Measurements from ENCODE around the gene NCKAP1.
"Not testable (repeated sequence)": the region's sequence is repeated elsewhere in the genome, so short reads cannot be mapped to it uniquely, and the experiment has no call there.

The NCKAP1 gene

GRCh38 chr2:183021613-183022012, 16.6 kb downstream of the NCKAP1 start:
- peaks cover 15% of the 10 kb centered on the region for H3K36me3 ChIP-seq (ENCODE audit: insufficient read depth, low read length)
- H3K9ac ChIP-seq (ENCODE audit: low read length): no peak overlapping the region
- H3K27me3 ChIP-seq (ENCODE audit: control insufficient read depth in 1 of 2, insufficient read depth in 2 of 2, low read length in 2 of 2): no peaks in the 10 kb centered on the region
- H3K4me3 ChIP-seq (ENCODE audit: low read depth in 1 of 2, low read length in 2 of 2): no peak overlapping the region
- peaks cover 23% of the 10 kb centered on the region for H3K4me1 ChIP-seq (ENCODE audit: insufficient read depth, low read length)
- no peak overlapping the region for H3K27ac ChIP-seq (ENCODE audit: low read depth, low read length)
- no peaks in the 10 kb centered on the region for H3K9me3 ChIP-seq (ENCODE audit: low read length)

DNA sequence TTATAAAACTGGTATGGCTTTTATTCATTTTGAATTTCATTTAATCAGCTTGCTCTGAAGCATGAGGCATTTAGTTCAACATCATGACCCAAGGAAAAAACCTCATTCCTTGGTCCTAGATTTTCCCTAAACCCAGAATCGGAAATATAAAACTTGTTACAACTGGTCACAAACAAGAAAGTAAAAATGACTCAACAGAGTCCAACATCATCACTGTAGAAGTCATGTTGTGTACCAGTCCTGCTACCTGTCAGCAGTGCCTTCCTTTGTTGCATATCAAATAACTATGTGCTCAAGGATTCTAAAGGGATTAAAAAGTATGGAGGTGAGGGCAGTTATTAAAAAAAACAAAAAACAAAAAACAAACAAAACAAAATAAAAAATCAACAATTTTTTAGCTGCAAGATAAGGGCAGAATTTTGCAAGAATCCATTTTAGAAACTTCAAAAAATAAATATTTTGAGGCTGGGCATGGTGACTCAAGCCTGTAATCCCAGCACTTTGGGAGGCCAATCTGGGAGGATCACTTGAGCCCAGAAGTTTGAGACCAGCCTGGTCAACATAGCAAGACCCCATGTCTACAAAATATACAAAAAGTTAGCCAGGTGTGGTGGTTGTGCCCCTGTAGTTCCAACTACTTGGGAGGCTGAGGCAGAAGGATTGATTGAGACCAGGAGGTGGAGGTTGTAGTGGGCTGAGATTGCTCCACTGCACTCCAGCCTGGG, 18.4 kb downstream of the NCKAP1 start:
- peaks cover 15% of the 10 kb centered on the region for H3K36me3 ChIP-seq (ENCODE audit: insufficient read depth, low read length)
- no peak overlapping the region for H3K9ac ChIP-seq (ENCODE audit: low read length)
- no peaks in the 10 kb centered on the region for H3K27me3 ChIP-seq (ENCODE audit: control insufficient read depth in 1 of 2, insufficient read depth in 2 of 2, low read length in 2 of 2)
- no peak overlapping the region for H3K4me3 ChIP-seq (ENCODE audit: low read depth in 1 of 2, low read length in 2 of 2)
- peaks cover 26% of the 10 kb centered on the region for H3K4me1 ChIP-seq (ENCODE audit: insufficient read depth, low read length)
- H3K27ac ChIP-seq (ENCODE audit: low read depth, low read length): no peak overlapping the region
- H3K9me3 ChIP-seq (ENCODE audit: low read length): no peaks in the 10 kb centered on the region

DNA sequence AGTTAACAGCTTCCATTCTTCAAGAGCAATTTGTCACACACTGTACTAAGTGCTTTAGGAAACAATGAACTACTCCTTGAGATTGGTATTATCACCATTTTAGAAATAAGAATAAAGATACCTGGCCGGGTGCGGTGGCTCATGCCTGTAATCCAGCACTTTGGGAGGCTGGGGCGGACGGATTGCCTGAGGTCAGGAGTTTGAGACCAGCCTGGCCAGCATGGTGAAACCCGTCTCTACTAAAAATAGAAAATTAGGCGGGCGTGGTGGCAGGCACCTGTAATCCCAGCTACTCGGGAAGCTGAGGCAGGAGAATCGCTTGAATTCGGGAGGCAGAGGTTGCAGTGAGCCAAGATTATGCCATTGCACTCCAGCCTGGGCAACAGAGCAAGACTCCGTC, 20.4 kb downstream of the NCKAP1 start:
- H3K4me3 ChIP-seq (ENCODE audit: low read depth in 1 of 2, low read length in 2 of 2); H3K9me3 ChIP-seq (ENCODE audit: low read length): not testable (repeated sequence)
- peaks cover 27% of the 10 kb centered on the region for H3K4me1 ChIP-seq (ENCODE audit: insufficient read depth, low read length)

GRCh38 chr2:183014005-183014404, 24.3 kb downstream of the NCKAP1 start:
- no peak overlapping the region for H3K9ac ChIP-seq (ENCODE audit: low read length)
- H3K27ac ChIP-seq (ENCODE audit: low read depth, low read length): no peak overlapping the region
- no peaks in the 10 kb centered on the region for H3K27me3 ChIP-seq (ENCODE audit: control insufficient read depth in 1 of 2, insufficient read depth in 2 of 2, low read length in 2 of 2)
- peaks cover 38% of the 10 kb centered on the region for H3K4me1 ChIP-seq (ENCODE audit: insufficient read depth, low read length)
- H3K4me3 ChIP-seq (ENCODE audit: low read depth in 1 of 2, low read length in 2 of 2): no peak overlapping the region
- no peaks in the 10 kb centered on the region for H3K36me3 ChIP-seq (ENCODE audit: insufficient read depth, low read length)
- no peaks in the 10 kb centered on the region for H3K9me3 ChIP-seq (ENCODE audit: low read length)

More for the DNA sequence above, 20.4 kb downstream of the NCKAP1 start:
- not testable (repeated sequence) for H3K27me3 ChIP-seq (ENCODE audit: control insufficient read depth in 1 of 2, insufficient read depth in 2 of 2, low read length in 2 of 2); H3K9ac ChIP-seq (ENCODE audit: low read length); H3K27ac ChIP-seq (ENCODE audit: low read depth, low read length)
- H3K36me3 ChIP-seq (ENCODE audit: insufficient read depth, low read length): peaks cover 12% of the 10 kb centered on the region

DNA sequence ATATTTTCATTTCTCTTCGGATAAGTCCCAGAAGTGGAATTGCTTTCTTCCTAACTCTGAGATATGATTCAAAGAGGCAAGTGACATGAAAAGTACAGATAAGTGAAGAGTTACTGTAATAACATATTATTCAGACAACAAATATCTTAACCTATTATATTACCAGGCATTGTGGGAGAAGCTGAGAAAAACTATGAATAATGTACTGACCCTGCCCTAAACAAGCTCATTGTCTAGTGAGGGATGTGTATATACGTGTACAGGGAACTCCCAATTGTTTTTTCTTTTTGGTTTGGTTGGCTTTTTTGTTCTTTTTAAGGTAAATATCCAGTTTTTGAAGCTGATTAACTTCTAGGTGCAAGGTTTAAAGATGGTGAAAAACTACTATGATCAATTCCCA, 26.5 kb downstream of the NCKAP1 start:
- no peaks in the 10 kb centered on the region for H3K9me3 ChIP-seq (ENCODE audit: low read length)
- no peaks in the 10 kb centered on the region for H3K36me3 ChIP-seq (ENCODE audit: insufficient read depth, low read length)
- H3K4me1 ChIP-seq (ENCODE audit: insufficient read depth, low read length): peaks cover 33% of the 10 kb centered on the region
- no peak overlapping the region for H3K9ac ChIP-seq (ENCODE audit: low read length)
- H3K27ac ChIP-seq (ENCODE audit: low read depth, low read length): no peak overlapping the region
- no peaks in the 10 kb centered on the region for H3K27me3 ChIP-seq (ENCODE audit: control insufficient read depth in 1 of 2, insufficient read depth in 2 of 2, low read length in 2 of 2)
- H3K4me3 ChIP-seq (ENCODE audit: low read depth in 1 of 2, low read length in 2 of 2): no peak overlapping the region

GRCh38 chr2:183010112-183010511, 28.1 kb downstream of the NCKAP1 start:
- Histone ChIP-seq H3K9me3 (ENCODE audit: low read length) (no peaks in the 10 kb centered on the region), H3K27ac (ENCODE audit: low read depth, low read length) (no peak overlapping the region), H3K9ac (ENCODE audit: low read length) (no peak overlapping the region), H3K36me3 (ENCODE audit: insufficient read depth, low read length) (no peaks in the 10 kb centered on the region), H3K27me3 (ENCODE audit: control insufficient read depth in 1 of 2, insufficient read depth in 2 of 2, low read length in 2 of 2) (no peaks in the 10 kb centered on the region), H3K4me3 (ENCODE audit: low read depth in 1 of 2, low read length in 2 of 2) (no peak overlapping the region), H3K4me1 (ENCODE audit: insufficient read depth, low read length) (peaks cover 26% of the 10 kb centered on the region)

DNA sequence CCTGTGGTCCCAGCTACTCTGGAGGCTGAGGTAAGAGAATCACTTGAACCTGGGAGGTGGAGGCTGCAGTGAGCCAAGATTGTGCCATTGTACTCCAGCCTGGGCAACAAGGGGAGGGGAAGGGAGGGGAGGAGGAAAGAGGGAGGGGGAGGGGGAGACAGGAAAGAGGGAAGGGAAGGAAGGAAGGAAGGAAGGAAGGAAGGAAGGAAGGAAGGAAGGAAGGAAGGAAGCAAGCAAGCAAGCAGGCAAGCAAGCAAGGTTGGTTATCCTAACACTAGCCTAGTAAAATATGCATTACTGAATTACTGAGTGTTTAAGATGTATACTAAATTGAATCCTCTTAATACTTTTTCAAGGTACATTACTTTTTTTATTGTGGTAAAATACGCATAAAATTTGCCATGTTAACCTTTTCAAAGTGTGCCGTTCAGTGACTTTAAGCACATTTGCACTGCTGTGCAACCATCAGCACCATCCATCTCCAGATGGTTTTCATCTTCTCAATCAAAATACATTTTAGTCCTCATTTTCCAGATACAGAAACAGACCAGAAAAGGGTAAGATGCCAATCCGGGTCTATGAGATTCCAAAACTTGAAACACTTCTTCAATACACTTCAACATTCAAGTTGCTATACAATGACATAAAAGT, 28.9 kb downstream of the NCKAP1 start:
- Histone ChIP-seq H3K27ac (ENCODE audit: low read depth, low read length) (no peak overlapping the region), H3K36me3 (ENCODE audit: insufficient read depth, low read length) (no peaks in the 10 kb centered on the region), H3K9ac (ENCODE audit: low read length) (no peak overlapping the region), H3K4me1 (ENCODE audit: insufficient read depth, low read length) (peaks cover 26% of the 10 kb centered on the region), H3K4me3 (ENCODE audit: low read depth in 1 of 2, low read length in 2 of 2) (no peak overlapping the region), H3K27me3 (ENCODE audit: control insufficient read depth in 1 of 2, insufficient read depth in 2 of 2, low read length in 2 of 2) (no peaks in the 10 kb centered on the region), H3K9me3 (ENCODE audit: low read length) (no peaks in the 10 kb centered on the region)

GRCh38 chr2:183001948-183002347, 36.3 kb downstream of the NCKAP1 start:
- no peaks in the 10 kb centered on the region for H3K4me1 ChIP-seq (ENCODE audit: insufficient read depth, low read length)
- H3K27ac ChIP-seq (ENCODE audit: low read depth, low read length): no peak overlapping the region
- no peak overlapping the region for H3K9ac ChIP-seq (ENCODE audit: low read length)
- H3K4me3 ChIP-seq (ENCODE audit: low read depth in 1 of 2, low read length in 2 of 2): no peak overlapping the region
- H3K9me3 ChIP-seq (ENCODE audit: low read length): no peaks in the 10 kb centered on the region
- H3K36me3 ChIP-seq (ENCODE audit: insufficient read depth, low read length): peaks cover 10% of the 10 kb centered on the region
- H3K27me3 ChIP-seq (ENCODE audit: control insufficient read depth in 1 of 2, insufficient read depth in 2 of 2, low read length in 2 of 2): no peaks in the 10 kb centered on the region

DNA sequence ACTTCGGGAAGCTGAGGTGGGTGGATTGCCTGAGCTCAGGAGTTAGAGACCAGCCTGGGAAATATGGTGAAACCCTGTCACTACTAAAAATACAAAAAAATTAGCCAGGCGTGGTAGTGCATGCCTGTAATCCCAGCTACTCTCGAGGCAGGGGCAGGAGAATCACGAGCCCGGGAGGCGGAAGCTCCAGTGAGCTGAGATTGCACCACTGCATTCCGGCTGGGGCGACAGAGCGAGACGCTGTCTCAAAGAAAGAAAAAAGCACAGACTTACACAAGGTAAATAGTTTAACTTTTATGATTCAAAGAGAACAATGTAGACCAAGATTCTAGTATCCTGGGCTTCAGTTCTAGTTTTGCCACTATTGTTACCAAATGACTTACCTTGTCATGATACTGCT, 37.4 kb downstream of the NCKAP1 start:
- Histone ChIP-seq H3K4me1 (ENCODE audit: insufficient read depth, low read length) (no peaks in the 10 kb centered on the region), H3K9ac (ENCODE audit: low read length) (no peak overlapping the region), H3K36me3 (ENCODE audit: insufficient read depth, low read length) (peaks cover 10% of the 10 kb centered on the region), H3K27ac (ENCODE audit: low read depth, low read length) (no peak overlapping the region), H3K4me3 (ENCODE audit: low read depth in 1 of 2, low read length in 2 of 2) (no peak overlapping the region), H3K27me3 (ENCODE audit: control insufficient read depth in 1 of 2, insufficient read depth in 2 of 2, low read length in 2 of 2) (no peaks in the 10 kb centered on the region), H3K9me3 (ENCODE audit: low read length) (no peaks in the 10 kb centered on the region)

GRCh38 chr2:182999348-183000028, 38.8 kb downstream of the NCKAP1 start:
- Histone ChIP-seq H3K4me1 (ENCODE audit: insufficient read depth, low read length) (no peaks in the 10 kb centered on the region), H3K9ac (ENCODE audit: low read length) (no peak overlapping the region), H3K9me3 (ENCODE audit: low read length) (no peaks in the 10 kb centered on the region), H3K27ac (ENCODE audit: low read depth, low read length) (no peak overlapping the region), H3K4me3 (ENCODE audit: low read depth in 1 of 2, low read length in 2 of 2) (no peak overlapping the region), H3K36me3 (ENCODE audit: insufficient read depth, low read length) (peaks cover 11% of the 10 kb centered on the region), H3K27me3 (ENCODE audit: control insufficient read depth in 1 of 2, insufficient read depth in 2 of 2, low read length in 2 of 2) (no peaks in the 10 kb centered on the region)

- Histone ChIP-seq H3K4me3 (ENCODE audit: low read depth in 1 of 2, low read length in 2 of 2) (no peak overlapping the region), H3K36me3 (ENCODE audit: insufficient read depth, low read length) (peaks cover 20% of the 10 kb centered on the region), H3K4me1 (ENCODE audit: insufficient read depth, low read length) (no peaks in the 10 kb centered on the region), H3K9ac (ENCODE audit: low read length) (no peak overlapping the region), H3K27me3 (ENCODE audit: control insufficient read depth in 1 of 2, insufficient read depth in 2 of 2, low read length in 2 of 2) (no peaks in the 10 kb centered on the region), H3K9me3 (ENCODE audit: low read length) (no peaks in the 10 kb centered on the region), H3K27ac (ENCODE audit: low read depth, low read length) (no peak overlapping the region)
Measured at GRCh38 chr2:182994228-182994912, 43.9 kb downstream of the NCKAP1 start.

Measured in muscle layer of colon (tissue), 2 donors.